SU-DHL-6 (cell line): ENCODE measurements around the gene LRTM2.

Experiments
- H2AFZ ChIP-seq: fragments of 200-600 bp; sonication (generic); 2 replicates; pipeline ENCODE4 v1.6.1; 2014; ENCODE audit warnings: low read depth, mild to moderate bottlenecking, moderate library complexity, mixed read lengths, antibody characterized with exemption, low read length; ENCODE audit not compliant: severe bottlenecking
- H3F3A ChIP-seq: fragments of 200-600 bp; shearing (Covaris generic); 2 replicates; pipeline ENCODE4 v1.6.0; 2016; ENCODE audit warnings: antibody characterized with exemption, mild to moderate bottlenecking; ENCODE audit not compliant: insufficient read depth
- H3K27ac ChIP-seq: fragments of 200-600 bp; sonication (generic); 2 replicates; pipeline ENCODE4 v1.5.1; 2016; ENCODE audit warnings: low read depth, mild to moderate bottlenecking, low read length, moderate library complexity, mixed read lengths
- H3K27me3 ChIP-seq: fragments of 200-600 bp; sonication (generic), shearing (Covaris generic); 2 replicates; pipeline ENCODE4 v1.6.0; 2014; ENCODE audit warnings: mild to moderate bottlenecking, low read length
- H3K36me3 ChIP-seq: fragments of 200-600 bp; sonication (generic); 2 replicates; pipeline ENCODE4 v1.6.1; 2014; ENCODE audit warnings: mild to moderate bottlenecking, low read length, mixed read lengths
- H3K4me2 ChIP-seq: fragments of 300-600, 200-600 bp; shearing (Covaris generic), sonication (generic); 2 replicates; pipeline ENCODE4 v1.6.0; 2014; ENCODE audit warnings: low read length, low read depth, mild to moderate bottlenecking; ENCODE audit not compliant: poor library complexity, severe bottlenecking
- H3K4me3 ChIP-seq: fragments of 200-600 bp; sonication (generic); 2 replicates; pipeline ENCODE4 v1.5.1; 2014; ENCODE audit warnings: antibody characterized with exemption, low read length, mild to moderate bottlenecking, mixed read lengths; ENCODE audit not compliant: insufficient read depth, poor library complexity, severe bottlenecking
- H3K79me2 ChIP-seq: fragments of 200-600 bp; sonication (generic); 2 replicates; pipeline ENCODE4 v1.6.1; 2014; ENCODE audit warnings: mild to moderate bottlenecking, low read length, moderate library complexity; ENCODE audit not compliant: insufficient read depth
- H3K9ac ChIP-seq: fragments of 200-600 bp; sonication (generic); 2 replicates; pipeline ENCODE4 v1.7.0; 2014; ENCODE audit warnings: mild to moderate bottlenecking, low read length
- H3K9me2 ChIP-seq: fragments of 200-600 bp; sonication (generic); replicated peaks from 2 replicates; pipeline ENCODE4 v1.6.1; 2014; ENCODE audit warnings: low read length; ENCODE audit not compliant: insufficient read depth
- H3K9me3 ChIP-seq: fragments of 200-600 bp; sonication (generic); 2 replicates; pipeline ENCODE4 v1.6.1; 2014; ENCODE audit warnings: low read length, mixed read lengths; ENCODE audit not compliant: insufficient read depth
- H4K20me1 ChIP-seq: fragments of 200-600 bp; sonication (generic); 2 replicates; pipeline ENCODE4 v1.6.1; 2014; ENCODE audit warnings: low read depth, mild to moderate bottlenecking, antibody characterized with exemption, low read length, moderate library complexity, mixed read lengths
- EZH2phosphoT487 ChIP-seq: fragments of 200-600 bp; sonication (generic), shearing (Covaris generic); conservative IDR thresholded peaks from 2 replicates; pipeline ENCODE4 v1.6.1; 2018; ENCODE audit warnings: mild to moderate bottlenecking, antibody characterized with exemption, low read length, moderate library complexity, mixed read lengths
- TF ChIP-seq, protein P1 (sequence below): fragments of 200-600 bp; sonication (generic); IDR thresholded peaks from one replicate; pipeline ENCODE4 v1.5.1; 2017; ENCODE audit warnings: antibody characterized with exemption, mild to moderate bottlenecking, low read length, moderate library complexity; ENCODE audit not compliant: insufficient read depth, poor library complexity, severe bottlenecking

The LRTM2 gene

GRCh38 chr12:1827826-1828805 is 7.8 kb downstream of the LRTM2 start:
- Histone ChIP-seq H4K20me1 (no peaks in the 10 kb centered on the region), H3K4me3 (no peak overlapping the region)

DNA sequence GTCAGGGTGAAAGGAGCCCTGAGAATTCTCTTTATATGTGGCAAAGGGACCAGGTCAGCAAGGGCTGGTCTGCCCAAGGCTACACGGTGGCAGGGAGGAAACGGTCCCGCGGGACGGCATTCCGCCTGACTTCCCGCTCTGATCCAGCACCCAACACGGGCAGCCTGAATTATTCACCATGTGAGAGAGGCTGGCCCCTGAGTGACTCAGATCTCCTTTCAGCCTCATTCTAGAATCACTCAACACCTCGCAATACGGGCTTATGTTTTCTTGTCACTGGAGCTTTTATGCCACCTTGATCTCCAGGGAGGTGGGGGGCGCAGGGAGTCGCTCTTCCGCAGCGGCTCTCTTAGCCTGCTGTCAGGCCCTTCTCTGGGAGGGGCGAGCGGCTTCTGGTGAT is 8.5 kb downstream of the LRTM2 start:
- no peak overlapping the region for H3K27ac ChIP-seq
- no peaks in the 10 kb centered on the region for H3K27me3 ChIP-seq
- H3K79me2 ChIP-seq, result no peaks in the 10 kb centered on the region
- no peak overlapping the region for H3K9ac ChIP-seq
- H3K4me2 ChIP-seq, result no peak overlapping the region
- no peak overlapping the region for H2AFZ ChIP-seq
- no peaks in the 10 kb centered on the region for H3K36me3 ChIP-seq
- no peak overlapping the region for H3K4me3 ChIP-seq
- TF ChIP-seq, protein P1, sequence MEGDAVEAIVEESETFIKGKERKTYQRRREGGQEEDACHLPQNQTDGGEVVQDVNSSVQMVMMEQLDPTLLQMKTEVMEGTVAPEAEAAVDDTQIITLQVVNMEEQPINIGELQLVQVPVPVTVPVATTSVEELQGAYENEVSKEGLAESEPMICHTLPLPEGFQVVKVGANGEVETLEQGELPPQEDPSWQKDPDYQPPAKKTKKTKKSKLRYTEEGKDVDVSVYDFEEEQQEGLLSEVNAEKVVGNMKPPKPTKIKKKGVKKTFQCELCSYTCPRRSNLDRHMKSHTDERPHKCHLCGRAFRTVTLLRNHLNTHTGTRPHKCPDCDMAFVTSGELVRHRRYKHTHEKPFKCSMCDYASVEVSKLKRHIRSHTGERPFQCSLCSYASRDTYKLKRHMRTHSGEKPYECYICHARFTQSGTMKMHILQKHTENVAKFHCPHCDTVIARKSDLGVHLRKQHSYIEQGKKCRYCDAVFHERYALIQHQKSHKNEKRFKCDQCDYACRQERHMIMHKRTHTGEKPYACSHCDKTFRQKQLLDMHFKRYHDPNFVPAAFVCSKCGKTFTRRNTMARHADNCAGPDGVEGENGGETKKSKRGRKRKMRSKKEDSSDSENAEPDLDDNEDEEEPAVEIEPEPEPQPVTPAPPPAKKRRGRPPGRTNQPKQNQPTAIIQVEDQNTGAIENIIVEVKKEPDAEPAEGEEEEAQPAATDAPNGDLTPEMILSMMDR, result no peak
- no peak for TF ChIP-seq EZH2phosphoT487
- no peaks in the 10 kb centered on the region for H4K20me1 ChIP-seq
- no peaks in the 10 kb centered on the region for H3K9me3 ChIP-seq
- no peaks in the 10 kb centered on the region for H3F3A ChIP-seq
- no peaks in the 10 kb centered on the region for H3K9me2 ChIP-seq

More at GRCh38 chr12:1827826-1828805, 7.8 kb downstream of the LRTM2 start:
- H2AFZ ChIP-seq, result no peak overlapping the region
- no peak overlapping the region for H3K27ac ChIP-seq
- no peak for TF ChIP-seq EZH2phosphoT487
- TF ChIP-seq, protein P1, result no peak
- H3K9me2 ChIP-seq, result no peaks in the 10 kb centered on the region
- no peaks in the 10 kb centered on the region for H3K36me3 ChIP-seq
- H3K9me3 ChIP-seq, result no peaks in the 10 kb centered on the region
- no peak overlapping the region for H3K9ac ChIP-seq
- no peaks in the 10 kb centered on the region for H3F3A ChIP-seq
- H3K27me3 ChIP-seq, result no peaks in the 10 kb centered on the region
- H3K4me2 ChIP-seq, result no peak overlapping the region
- no peaks in the 10 kb centered on the region for H3K79me2 ChIP-seq

GRCh38 chr12:1829306-1829900 is 9.0 kb downstream of the LRTM2 start:
- H3K9ac ChIP-seq, result no peak overlapping the region
- H4K20me1 ChIP-seq, result no peaks in the 10 kb centered on the region

More at GRCh38 chr12:1829306-1829900, 9.0 kb downstream of the LRTM2 start:
- H3K36me3 ChIP-seq, result no peaks in the 10 kb centered on the region
- no peaks in the 10 kb centered on the region for H3K9me3 ChIP-seq
- H2AFZ ChIP-seq, result no peak overlapping the region
- no peaks in the 10 kb centered on the region for H3K9me2 ChIP-seq
- no peaks in the 10 kb centered on the region for H3K27me3 ChIP-seq
- no peak overlapping the region for H3K4me2 ChIP-seq
- TF ChIP-seq, protein P1, result no peak
- no peak for TF ChIP-seq EZH2phosphoT487
- H3K79me2 ChIP-seq, result no peaks in the 10 kb centered on the region
- H3F3A ChIP-seq, result no peaks in the 10 kb centered on the region
- no peak overlapping the region for H3K4me3 ChIP-seq
- H3K27ac ChIP-seq, result no peak overlapping the region
